Measurements from ENCODE around the gene INSIG2. TPM values are rescaled to one million over a fixed set of nuclear protein-coding genes. Genes with fewer than 3 reads are reported as not detected.

INSIG2 gene
- total and polyA plus RNA-seq, 2 experiments from 2014 or later = 8.1 to 15.1 TPM

DNA sequence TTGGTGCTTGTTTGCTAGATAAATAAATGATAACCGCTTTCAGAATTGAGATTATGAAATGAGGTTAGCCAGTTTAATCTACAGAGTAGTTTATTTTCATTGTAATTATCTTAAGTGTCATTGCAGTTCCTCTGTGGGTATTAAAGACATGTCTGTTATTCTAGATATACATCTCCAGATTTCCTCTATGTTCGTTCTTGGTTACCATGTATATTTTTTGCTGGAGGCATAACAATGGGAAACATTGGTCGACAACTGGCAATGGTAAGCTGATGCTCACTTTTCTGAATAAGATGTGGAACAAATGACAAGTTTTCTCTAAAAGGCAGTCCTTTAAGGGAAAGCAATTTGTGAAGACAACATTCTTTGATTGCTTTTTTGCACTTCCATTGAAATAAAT lies 18.7 kb downstream of the INSIG2 start:
- H4K20me1 ChIP-seq (replicated peaks; ENCODE audit: insufficient read depth) = no peaks in the 10 kb centered on the region
- peaks cover 8% of the 10 kb centered on the region; the same call in 1 of the 2 replicates for H3K4me1 ChIP-seq (ENCODE audit: insufficient read depth)
- Mint-ChIP-seq H3K27ac (no peak overlapping the region), H3K4me3 (no peak overlapping the region), H3K9me3 (no peaks in the 10 kb centered on the region), H3K36me3 (ENCODE audit: low read depth) (no peaks in the 10 kb centered on the region), H3K27me3 (ENCODE audit: insufficient read depth, low read depth, poor library complexity) (no peaks in the 10 kb centered on the region), H3K4me1 (peaks cover 6% of the 10 kb centered on the region; the same call in 2 of the 3 replicates)
- no peak overlapping the region for H3K4me2 ChIP-seq
- TF ChIP-seq EZH2 (IDR thresholded peaks at IDR 0.05; ENCODE audit: low read depth, unreplicated experiment) (no peak), ZNF114 (CRISPR knock-in tag; IDR thresholded peaks at IDR 0.05) (no peak), ZNF331 (CRISPR knock-in tag; IDR thresholded peaks at IDR 0.05; ENCODE audit: low read depth) (no peak), JUNB (IDR thresholded peaks at IDR 0.05; ENCODE audit: unreplicated experiment) (no peak), STAT1 (IDR thresholded peaks at IDR 0.05; ENCODE audit: unreplicated experiment) (no peak), NANOG (IDR thresholded peaks at IDR 0.05; ENCODE audit: borderline replicate concordance) (no peak)
- no peak overlapping the region for H3K27ac ChIP-seq (ENCODE audit: low read depth)
- H3K27me3 ChIP-seq (ENCODE audit: insufficient read depth) = no peaks in the 10 kb centered on the region
- H3K79me2 ChIP-seq (replicated peaks; ENCODE audit: insufficient read depth) = no peaks in the 10 kb centered on the region
- H3F3A ChIP-seq (replicated peaks; ENCODE audit: low read depth) = no peaks in the 10 kb centered on the region
- H3K36me3 ChIP-seq (ENCODE audit: insufficient read depth) = no peaks in the 10 kb centered on the region; the same call in 1 of the 2 replicates
- H2AFZ ChIP-seq = no peak overlapping the region
- no peak for DNase-seq (ENCODE audit: low spot score)
- H3K9me2 ChIP-seq (ENCODE audit: insufficient read depth) = no peaks in the 10 kb centered on the region
- ATAC-seq = no peak
- no peak overlapping the region for H3K4me3 ChIP-seq

GRCh38 chr2:118110310-118110709 lies 22.0 kb downstream of the INSIG2 start:
- Histone ChIP-seq H3K4me1 (ENCODE audit: insufficient read depth) (peaks cover 4% of the 10 kb centered on the region; the same call in 1 of the 2 replicates), H3K9me2 (ENCODE audit: insufficient read depth) (no peaks in the 10 kb centered on the region), H4K20me1 (replicated peaks; ENCODE audit: insufficient read depth) (no peaks in the 10 kb centered on the region), H3K4me2 (no peak overlapping the region), H3F3A (replicated peaks; ENCODE audit: low read depth) (no peaks in the 10 kb centered on the region), H3K4me3 (no peak overlapping the region), H3K27ac (ENCODE audit: low read depth) (no peak overlapping the region), H3K27me3 (ENCODE audit: insufficient read depth) (no peaks in the 10 kb centered on the region), H2AFZ (no peak overlapping the region), H3K36me3 (ENCODE audit: insufficient read depth) (no peaks in the 10 kb centered on the region; the same call in 1 of the 2 replicates), H3K79me2 (replicated peaks; ENCODE audit: insufficient read depth) (no peaks in the 10 kb centered on the region)
- H3K36me3 Mint-ChIP-seq (ENCODE audit: low read depth) = no peaks in the 10 kb centered on the region
- no peaks in the 10 kb centered on the region for H3K27me3 Mint-ChIP-seq (ENCODE audit: insufficient read depth, low read depth, poor library complexity)
- DNase-seq (ENCODE audit: low spot score) = no peak
- no peaks in the 10 kb centered on the region for H3K9me3 Mint-ChIP-seq
- no peak overlapping the region for H3K4me3 Mint-ChIP-seq
- TF ChIP-seq STAT1 (IDR thresholded peaks at IDR 0.05; ENCODE audit: unreplicated experiment) (no peak), NANOG (IDR thresholded peaks at IDR 0.05; ENCODE audit: borderline replicate concordance) (no peak), CREB1 (CRISPR knock-in tag; IDR thresholded peaks at IDR 0.05; ENCODE audit: low read depth) (no peak), POLR2AphosphoS5 (IDR thresholded peaks at IDR 0.05; ENCODE audit: low read depth) (no peak), CTCF (conservative IDR thresholded peaks at IDR 0.05; ENCODE audit: low read depth in 2 of 2) (no peak), EZH2 (IDR thresholded peaks at IDR 0.05; ENCODE audit: low read depth, unreplicated experiment) (no peak)
- TF ChIP-seq, protein P1, sequence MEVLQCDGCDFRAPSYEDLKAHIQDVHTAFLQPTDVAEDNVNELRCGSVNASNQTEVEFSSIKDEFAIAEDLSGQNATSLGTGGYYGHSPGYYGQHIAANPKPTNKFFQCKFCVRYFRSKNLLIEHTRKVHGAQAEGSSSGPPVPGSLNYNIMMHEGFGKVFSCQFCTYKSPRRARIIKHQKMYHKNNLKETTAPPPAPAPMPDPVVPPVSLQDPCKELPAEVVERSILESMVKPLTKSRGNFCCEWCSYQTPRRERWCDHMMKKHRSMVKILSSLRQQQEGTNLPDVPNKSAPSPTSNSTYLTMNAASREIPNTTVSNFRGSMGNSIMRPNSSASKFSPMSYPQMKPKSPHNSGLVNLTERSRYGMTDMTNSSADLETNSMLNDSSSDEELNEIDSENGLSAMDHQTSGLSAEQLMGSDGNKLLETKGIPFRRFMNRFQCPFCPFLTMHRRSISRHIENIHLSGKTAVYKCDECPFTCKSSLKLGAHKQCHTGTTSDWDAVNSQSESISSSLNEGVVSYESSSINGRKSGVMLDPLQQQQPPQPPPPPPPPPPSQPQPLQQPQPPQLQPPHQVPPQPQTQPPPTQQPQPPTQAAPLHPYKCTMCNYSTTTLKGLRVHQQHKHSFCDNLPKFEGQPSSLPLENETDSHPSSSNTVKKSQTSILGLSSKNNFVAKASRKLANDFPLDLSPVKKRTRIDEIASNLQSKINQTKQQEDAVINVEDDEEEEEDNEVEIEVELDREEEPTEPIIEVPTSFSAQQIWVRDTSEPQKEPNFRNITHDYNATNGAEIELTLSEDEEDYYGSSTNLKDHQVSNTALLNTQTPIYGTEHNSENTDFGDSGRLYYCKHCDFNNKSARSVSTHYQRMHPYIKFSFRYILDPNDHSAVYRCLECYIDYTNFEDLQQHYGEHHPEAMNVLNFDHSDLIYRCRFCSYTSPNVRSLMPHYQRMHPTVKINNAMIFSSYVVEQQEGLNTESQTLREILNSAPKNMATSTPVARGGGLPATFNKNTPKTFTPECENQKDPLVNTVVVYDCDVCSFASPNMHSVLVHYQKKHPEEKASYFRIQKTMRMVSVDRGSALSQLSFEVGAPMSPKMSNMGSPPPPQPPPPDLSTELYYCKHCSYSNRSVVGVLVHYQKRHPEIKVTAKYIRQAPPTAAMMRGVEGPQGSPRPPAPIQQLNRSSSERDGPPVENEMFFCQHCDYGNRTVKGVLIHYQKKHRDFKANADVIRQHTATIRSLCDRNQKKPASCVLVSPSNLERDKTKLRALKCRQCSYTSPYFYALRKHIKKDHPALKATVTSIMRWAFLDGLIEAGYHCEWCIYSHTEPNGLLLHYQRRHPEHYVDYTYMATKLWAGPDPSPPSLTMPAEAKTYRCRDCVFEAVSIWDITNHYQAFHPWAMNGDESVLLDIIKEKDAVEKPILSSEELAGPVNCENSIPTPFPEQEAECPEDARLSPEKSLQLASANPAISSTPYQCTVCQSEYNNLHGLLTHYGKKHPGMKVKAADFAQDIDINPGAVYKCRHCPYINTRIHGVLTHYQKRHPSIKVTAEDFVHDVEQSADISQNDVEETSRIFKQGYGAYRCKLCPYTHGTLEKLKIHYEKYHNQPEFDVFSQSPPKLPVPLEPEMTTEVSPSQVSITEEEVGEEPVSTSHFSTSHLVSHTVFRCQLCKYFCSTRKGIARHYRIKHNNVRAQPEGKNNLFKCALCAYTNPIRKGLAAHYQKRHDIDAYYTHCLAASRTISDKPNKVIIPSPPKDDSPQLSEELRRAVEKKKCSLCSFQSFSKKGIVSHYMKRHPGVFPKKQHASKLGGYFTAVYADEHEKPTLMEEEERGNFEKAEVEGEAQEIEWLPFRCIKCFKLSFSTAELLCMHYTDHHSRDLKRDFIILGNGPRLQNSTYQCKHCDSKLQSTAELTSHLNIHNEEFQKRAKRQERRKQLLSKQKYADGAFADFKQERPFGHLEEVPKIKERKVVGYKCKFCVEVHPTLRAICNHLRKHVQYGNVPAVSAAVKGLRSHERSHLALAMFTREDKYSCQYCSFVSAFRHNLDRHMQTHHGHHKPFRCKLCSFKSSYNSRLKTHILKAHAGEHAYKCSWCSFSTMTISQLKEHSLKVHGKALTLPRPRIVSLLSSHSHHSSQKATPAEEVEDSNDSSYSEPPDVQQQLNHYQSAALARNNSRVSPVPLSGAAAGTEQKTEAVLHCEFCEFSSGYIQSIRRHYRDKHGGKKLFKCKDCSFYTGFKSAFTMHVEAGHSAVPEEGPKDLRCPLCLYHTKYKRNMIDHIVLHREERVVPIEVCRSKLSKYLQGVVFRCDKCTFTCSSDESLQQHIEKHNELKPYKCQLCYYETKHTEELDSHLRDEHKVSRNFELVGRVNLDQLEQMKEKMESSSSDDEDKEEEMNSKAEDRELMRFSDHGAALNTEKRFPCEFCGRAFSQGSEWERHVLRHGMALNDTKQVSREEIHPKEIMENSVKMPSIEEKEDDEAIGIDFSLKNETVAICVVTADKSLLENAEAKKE (CRISPR knock-in tag; IDR thresholded peaks at IDR 0.05) = no peak
- TF ChIP-seq, protein P2, sequence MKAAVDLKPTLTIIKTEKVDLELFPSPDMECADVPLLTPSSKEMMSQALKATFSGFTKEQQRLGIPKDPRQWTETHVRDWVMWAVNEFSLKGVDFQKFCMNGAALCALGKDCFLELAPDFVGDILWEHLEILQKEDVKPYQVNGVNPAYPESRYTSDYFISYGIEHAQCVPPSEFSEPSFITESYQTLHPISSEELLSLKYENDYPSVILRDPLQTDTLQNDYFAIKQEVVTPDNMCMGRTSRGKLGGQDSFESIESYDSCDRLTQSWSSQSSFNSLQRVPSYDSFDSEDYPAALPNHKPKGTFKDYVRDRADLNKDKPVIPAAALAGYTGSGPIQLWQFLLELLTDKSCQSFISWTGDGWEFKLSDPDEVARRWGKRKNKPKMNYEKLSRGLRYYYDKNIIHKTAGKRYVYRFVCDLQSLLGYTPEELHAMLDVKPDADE (IDR thresholded peaks at IDR 0.05) = no peak
- no peak overlapping the region for H3K27ac Mint-ChIP-seq
- no peak for ATAC-seq
- H3K4me1 Mint-ChIP-seq = peaks cover 5% of the 10 kb centered on the region; the same call in 2 of the 3 replicates

Measured in GM23338 (cell line).